Middle frontal gyrus (tissue), 1 donor: Measurements from ENCODE around the gene TRAF1.
A peak's percentile ranks its signal among the peaks of the same experiment; 100 is the strongest.

Source experiments
- DNase-seq: peaks from one replicate; pipeline ENCODE4 v3.0.0-alpha.2; 2015; ENCODE audit warnings: low spot score; ENCODE audit errors: extremely low spot score

Gene TRAF1

GRCh38 chr9:120941046-120941770 lies 14.6 kb upstream of the TRAF1 start:
- DNase-seq, result no peak

- DNase-seq, result no peak
Measured at GRCh38 chr9:120940573-120940972, 14.0 kb upstream of the TRAF1 start.

GRCh38 chr9:120938851-120939250 lies 12.3 kb upstream of the TRAF1 start:
- no peak for DNase-seq

GRCh38 chr9:120937596-120937995 lies 11.0 kb upstream of the TRAF1 start:
- DNase-seq, result no peak

GRCh38 chr9:120937127-120937526 lies 10.5 kb upstream of the TRAF1 start:
- DNase-seq, result no peak

- DNase-seq, result no peak
Measured at GRCh38 chr9:120936764-120937122, 10.1 kb upstream of the TRAF1 start.

GRCh38 chr9:120936011-120936763 lies 9.6 kb upstream of the TRAF1 start:
- DNase-seq, result peak; percentile 75

GRCh38 chr9:120935383-120935857 lies 8.8 kb upstream of the TRAF1 start:
- peak; percentile 55 for DNase-seq

- no peak for DNase-seq
Measured at GRCh38 chr9:120934281-120934680, 7.7 kb upstream of the TRAF1 start.

GRCh38 chr9:120933310-120934055 lies 6.9 kb upstream of the TRAF1 start:
- no peak for DNase-seq

- DNase-seq, result no peak
Measured at GRCh38 chr9:120932086-120932823, 5.7 kb upstream of the TRAF1 start.

GRCh38 chr9:120931231-120932085 lies 4.9 kb upstream of the TRAF1 start:
- no peak for DNase-seq

- no peak for DNase-seq
Measured at GRCh38 chr9:120929229-120929791, 2.7 kb upstream of the TRAF1 start.

- no peak for DNase-seq
Measured at GRCh38 chr9:120928483-120929228, 2.1 kb upstream of the TRAF1 start.

GRCh38 chr9:120928015-120928482 lies 1.5 kb upstream of the TRAF1 start:
- DNase-seq, result no peak

GRCh38 chr9:120927269-120928014 lies 846 bp upstream of the TRAF1 start:
- no peak for DNase-seq

- no peak for DNase-seq
Measured at GRCh38 chr9:120925535-120926396, 830 bp downstream of the TRAF1 start.
